ENCODE results near the gene PPAT.

DNA sequence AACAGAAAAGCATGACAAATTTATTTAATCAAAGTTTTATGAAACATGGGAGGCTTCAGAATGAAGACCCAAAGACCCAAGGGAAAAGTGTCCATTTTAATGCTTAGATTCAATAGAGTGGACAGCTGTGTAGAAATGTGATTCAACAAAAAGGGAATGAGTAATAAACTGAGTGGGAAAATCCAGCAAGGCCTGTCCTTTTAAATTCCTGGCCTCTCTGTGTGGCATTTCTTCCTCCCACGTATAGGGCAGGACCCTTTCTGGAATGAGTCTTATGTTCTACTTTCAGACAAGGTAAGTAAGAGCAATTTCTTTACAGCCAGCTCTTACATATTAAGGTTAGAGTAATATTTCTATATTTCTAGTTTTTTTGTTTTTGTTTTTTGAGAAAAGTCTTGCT, 62.6 kb downstream of the PPAT start:
- TF ChIP-seq EZH2 (IDR thresholded peaks at IDR 0.05) (no peak), POLR2AphosphoS5 (IDR thresholded peaks at IDR 0.05; ENCODE audit: borderline replicate concordance, low read depth, low read length) (no peak), FOXP2 (optimal IDR thresholded peaks at IDR 0.05; ENCODE audit: control extremely low read depth, extremely low read length, insufficient read depth) (no peak)

Measured in SK-N-MC (cell line).